HG02571 (cell line): ENCODE measurements around the gene C1orf232.

Source experiments
- ATAC-seq: cut with Tn5 transposase; IDR thresholded peaks from one replicate; pipeline ENCODE4 v1.9.1; 2021; ENCODE audit warnings: mild to moderate bottlenecking, moderate library complexity; ENCODE audit not compliant: unreplicated experiment

Gene C1orf232

DNA sequence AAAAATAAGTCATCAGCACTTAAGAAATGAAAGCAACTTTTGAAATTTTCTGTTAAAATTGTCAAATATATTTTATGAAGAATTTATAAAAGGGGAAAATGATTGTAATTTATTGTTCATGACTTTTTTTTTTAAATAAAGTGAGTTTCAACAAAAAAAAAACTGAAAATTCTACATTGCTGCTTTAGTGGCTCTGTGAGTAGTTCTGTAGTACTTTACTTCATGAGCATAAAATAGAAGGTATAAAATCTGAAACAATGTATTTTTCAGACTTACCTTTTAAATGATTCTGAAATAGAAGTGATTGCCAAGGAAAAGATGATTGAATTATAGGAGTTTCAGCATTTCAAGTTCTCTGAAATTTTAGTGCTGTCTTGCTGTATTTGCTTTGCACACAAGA lies 43.4 kb downstream of the C1orf232 start:
- no peak for ATAC-seq

DNA sequence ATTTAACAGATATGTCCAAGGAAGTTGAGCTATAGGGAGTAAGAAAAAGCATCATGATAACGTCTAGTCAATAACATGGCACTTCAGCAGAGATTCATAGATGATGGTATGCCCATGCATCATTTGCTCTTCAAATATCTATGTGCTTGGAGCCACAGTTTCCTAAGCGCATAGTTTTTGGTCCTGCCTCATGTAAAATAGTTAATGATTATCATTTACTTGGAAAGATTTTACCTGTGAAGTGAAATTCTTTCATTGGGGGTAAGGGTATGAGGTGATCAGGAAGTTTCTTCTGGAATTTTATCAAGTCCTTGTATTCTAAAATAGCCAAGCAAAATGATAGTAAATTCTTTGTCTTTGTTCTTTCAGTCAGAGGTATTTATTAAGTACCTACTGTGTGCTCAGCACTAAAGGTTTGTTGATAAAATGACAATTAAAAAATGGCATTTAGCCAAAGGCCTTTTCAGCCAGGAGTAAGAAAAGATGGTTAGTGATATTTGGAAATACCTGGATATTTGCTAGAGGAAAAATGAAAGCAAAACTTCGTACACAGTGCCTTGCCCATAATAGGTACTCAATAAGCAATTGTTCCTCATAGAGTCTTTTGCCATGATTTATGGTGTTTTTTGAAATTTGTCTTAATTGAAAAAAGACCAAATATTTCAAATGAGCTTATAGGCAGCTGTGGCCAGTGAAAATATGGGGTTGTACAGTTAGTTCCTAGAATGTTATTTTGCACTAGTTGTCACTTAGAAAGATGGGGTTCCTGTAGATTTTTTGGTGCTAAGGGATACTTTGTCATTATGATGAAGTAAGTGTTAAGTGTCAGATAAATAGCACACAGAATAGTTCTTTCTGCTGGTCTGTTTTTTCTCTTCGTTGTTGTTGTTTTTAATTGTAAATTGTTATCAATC lies 44.1 kb downstream of the C1orf232 start:
- ATAC-seq: no peak

- no peak for ATAC-seq
Observed at GRCh38 chr1:26122988-26123973, 45.5 kb downstream of the C1orf232 start.

GRCh38 chr1:26121854-26122773 lies 46.6 kb downstream of the C1orf232 start:
- ATAC-seq: no peak

DNA sequence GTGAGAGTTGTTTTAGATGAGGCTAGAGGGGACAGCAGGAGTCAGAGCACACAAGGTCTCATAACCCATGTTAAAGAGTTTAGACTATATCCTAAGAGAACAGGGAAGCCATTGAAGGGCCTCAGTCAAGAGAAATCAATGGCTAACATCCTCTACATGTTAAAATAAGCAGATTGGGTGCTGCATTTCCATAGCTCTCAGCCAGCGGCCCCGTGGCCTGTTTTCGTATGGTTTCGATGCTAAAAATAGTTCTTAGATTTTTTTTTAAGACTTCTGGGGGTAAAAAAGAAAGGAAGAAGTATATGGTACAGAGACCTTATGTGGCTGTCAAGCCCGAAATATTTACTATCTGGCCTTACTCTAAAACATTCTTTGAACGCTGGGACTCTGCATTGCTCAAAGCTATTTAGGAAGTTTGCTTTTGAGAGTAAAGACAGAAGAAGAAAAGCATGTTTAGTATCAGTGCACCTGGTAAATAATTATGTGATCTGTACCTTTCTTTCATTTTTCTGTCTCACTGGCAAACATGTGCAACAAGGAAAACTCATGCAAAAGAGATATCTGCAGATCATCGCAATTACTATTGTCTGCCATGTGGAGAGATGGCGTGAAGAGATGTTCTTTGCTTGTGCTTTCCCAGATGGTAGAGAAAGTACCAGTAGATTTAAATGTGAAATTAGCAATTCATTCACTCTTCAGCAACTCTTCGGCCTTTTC lies 48.7 kb downstream of the C1orf232 start:
- ATAC-seq: no peak

- ATAC-seq: no peak
Observed at GRCh38 chr1:26114165-26114927, 54.4 kb downstream of the C1orf232 start.
